NCI-H2196 (cell line): ENCODE results near the gene BEAN1.

ENCODE experiments used
- DNase-seq: peaks from one replicate; lab custom pipeline; 2025; ENCODE audit not compliant: unreplicated experiment; lab: John Stamatoyannopoulos, UW

Gene BEAN1

DNA sequence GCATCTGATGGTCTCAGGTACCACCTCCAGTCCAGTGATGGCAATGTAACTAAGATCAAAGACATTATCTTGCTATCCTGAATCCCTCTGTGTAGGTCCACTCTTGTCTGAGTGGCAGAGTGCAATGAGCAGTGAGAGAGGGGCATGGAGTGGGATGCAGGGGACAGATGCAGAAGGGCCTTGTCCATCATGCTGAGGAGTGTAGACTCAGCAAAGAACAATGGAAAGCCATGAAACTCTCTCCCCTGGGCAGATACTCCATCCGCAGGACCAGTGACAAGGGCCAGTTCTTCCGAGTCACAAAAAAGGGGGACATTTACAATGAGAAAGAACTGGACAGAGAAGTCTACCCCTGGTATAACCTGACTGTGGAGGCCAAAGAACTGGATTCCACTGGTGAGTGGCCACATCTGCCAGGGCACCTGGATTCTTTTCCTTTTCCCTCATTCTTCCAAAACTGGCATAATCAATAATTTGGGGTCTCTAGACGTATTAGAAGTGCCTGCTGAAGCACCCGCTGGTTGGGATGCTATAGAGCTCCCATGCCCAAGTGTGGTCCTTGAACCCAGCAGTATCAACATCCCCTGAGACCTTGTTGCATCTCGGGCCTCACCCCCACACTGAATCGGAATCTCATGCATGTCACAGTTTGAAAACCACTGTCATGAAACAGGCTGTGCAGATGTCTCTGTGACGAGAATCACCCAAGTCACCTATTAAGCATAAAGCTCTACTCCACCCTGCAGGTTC, 31.1 kb upstream of the BEAN1 start:
- no peak for DNase-seq

DNA sequence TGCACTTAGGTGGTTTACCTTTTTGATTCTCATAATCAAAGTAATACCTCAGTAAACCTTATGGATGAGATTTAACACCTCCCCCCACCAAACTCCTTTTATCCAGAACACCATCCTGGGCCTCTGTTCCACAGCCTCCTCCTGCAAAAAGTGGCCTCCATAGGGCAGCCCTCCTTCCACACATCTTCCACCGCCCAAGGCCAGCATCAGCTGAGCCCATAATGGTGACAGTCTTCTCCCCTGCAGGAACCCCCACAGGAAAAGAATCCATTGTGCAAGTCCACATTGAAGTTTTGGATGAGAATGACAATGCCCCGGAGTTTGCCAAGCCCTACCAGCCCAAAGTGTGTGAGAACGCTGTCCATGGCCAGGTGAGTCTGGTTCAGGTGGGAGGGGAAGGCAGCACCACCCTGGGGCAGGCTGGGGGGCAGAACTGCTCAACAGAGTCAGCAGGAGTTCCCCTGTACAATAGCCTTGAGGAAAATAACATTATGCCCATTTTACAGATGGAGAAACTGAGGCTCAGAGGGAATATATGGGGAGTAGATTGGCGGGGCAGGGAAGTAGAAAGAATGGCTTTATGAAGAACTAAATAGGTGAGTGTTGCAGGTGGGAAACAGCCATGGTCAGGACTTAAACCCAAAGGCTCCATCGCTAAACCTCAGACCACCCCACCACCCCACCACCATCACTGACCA, 29.2 kb upstream of the BEAN1 start:
- DNase-seq = no peak

DNA sequence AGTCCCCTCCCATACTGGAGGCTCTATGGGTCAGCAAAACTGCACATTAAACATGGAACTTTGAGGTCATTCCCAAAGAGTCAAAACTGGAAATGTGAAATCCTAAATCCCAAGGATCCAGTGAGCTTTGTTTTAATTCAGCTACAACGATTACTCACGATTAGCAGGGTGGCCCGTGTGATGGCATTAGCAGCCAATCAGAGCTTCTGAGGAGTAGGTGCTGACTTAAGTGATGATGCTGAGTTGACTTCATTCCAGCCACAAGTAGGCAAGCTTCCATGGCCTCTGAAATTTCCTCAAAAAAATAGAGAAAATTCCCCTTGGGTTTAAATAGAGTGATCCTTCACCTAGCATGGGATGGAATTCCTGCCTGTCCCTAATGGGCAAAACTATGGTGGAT, 28.1 kb upstream of the BEAN1 start:
- DNase-seq = no peak

DNA sequence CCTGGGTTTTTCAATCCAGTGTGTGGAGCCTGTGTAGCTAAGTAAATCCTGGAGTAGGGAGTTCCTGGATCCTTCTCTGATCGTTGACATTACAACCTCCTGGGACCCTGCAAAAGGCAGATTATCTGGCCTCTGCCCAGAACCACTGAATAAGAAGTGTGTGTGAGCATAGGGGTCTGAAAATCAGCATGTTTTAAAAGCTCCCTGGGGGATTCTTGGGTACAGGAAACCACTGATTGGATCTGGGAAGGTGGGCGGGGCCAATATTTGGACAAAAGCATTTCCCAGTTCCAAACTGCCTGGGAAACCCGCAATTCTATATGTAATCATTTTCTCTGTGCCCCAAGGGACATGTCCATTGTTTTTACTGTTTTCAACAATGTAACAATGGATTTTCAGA, 27.2 kb upstream of the BEAN1 start:
- no peak for DNase-seq

DNA sequence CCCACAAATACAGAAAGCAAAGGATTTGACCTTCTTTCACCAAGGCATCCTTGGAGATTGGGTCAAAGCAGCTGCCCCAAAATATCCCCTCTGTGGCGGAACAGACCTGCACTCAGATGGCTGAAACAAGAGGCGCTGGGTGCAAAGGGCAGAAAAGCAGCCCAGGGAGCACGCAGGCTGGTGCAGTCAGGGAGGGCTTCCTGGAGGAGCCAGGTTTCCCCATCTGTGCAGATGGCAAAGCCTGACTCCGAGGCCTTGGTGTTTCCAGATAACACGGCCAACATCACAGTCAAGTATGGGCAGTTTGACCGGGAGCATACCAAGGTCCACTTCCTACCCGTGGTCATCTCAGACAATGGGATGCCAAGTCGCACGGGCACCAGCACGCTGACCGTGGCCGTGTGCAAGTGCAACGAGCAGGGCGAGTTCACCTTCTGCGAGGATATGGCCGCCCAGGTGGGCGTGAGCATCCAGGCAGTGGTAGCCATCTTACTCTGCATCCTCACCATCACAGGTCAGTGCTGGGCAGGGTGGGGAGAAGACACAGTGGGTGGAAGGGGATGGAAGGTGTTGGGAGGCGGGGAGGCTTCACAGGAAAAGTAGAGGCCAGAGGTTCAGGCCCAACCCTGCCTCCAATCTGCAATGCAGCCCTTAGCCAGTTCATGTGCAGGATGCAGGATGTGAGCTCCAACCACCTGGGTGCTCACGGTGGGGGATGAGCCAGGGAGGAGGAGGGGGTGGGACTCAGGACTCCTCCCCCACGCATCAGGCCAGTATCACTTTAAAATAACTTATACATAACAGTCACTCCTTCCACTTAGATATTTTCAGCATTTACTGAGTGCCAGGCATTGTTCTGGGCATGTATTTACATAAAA, 26.4 kb upstream of the BEAN1 start:
- DNase-seq = no peak

DNA sequence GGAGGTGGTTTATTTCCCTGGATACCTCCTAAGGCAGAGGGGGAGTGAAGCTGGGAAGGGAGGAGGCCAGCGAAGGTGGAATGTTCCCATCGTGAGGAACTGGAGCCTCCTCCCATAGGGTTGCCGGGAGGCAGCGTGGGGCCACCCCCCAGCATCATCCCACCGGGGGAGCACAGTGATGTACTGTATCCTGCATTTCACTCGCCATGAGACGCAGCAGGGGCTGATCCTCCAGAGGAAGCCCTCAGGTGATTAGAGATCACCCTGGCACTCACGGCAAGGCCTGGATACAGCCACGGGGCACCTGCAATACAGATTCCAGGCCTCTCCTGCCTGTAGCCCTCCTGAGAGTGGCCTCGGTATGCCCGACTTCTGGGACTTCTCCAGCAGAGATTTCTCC, 25.5 kb upstream of the BEAN1 start:
- no peak for DNase-seq

DNA sequence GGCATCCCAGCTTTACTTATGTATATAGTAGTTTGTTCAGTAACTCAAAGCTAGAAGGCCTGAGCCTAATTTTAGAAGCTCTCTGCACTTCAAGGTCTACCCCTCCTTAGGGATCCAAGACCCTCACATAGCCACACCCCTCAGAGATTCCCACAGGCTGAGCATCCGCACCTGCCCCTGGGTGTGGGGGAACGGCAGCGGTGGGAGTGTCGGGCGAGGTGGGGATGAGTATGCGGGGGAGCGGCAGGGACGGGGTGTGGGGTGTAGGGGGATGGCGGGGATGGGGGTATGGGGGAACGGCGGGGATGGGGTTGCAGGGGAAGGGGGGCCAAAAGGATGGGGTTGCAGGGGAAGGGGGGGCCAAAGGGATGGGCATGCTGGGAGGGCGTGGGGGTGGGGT, 24.9 kb upstream of the BEAN1 start:
- DNase-seq = no peak

DNA sequence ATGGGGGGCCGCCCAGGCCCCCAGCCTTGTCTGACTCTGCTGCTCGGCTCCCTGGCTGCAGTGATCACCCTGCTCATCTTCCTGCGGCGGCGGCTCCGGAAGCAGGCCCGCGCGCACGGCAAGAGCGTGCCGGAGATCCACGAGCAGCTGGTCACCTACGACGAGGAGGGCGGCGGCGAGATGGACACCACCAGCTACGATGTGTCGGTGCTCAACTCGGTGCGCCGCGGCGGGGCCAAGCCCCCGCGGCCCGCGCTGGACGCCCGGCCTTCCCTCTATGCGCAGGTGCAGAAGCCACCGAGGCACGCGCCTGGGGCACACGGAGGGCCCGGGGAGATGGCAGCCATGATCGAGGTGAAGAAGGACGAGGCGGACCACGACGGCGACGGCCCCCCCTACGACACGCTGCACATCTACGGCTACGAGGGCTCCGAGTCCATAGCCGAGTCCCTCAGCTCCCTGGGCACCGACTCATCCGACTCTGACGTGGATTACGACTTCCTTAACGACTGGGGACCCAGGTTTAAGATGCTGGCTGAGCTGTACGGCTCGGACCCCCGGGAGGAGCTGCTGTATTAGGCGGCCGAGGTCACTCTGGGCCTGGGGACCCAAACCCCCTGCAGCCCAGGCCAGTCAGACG, 24.4 kb upstream of the BEAN1 start:
- DNase-seq = no peak

DNA sequence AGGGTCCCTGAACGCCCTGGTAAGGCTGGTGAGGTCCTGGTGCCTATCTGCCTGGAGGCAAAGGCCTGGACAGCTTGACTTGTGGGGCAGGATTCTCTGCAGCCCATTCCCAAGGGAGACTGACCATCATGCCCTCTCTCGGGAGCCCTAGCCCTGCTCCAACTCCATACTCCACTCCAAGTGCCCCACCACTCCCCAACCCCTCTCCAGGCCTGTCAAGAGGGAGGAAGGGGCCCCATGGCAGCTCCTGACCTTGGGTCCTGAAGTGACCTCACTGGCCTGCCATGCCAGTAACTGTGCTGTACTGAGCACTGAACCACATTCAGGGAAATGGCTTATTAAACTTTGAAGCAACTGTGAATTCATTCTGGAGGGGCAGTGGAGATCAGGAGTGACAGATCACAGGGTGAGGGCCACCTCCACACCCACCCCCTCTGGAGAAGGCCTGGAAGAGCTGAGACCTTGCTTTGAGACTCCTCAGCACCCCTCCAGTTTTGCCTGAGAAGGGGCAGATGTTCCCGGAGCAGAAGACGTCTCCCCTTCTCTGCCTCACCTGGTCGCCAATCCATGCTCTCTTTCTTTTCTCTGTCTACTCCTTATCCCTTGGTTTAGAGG, 23.5 kb upstream of the BEAN1 start:
- no peak for DNase-seq

DNA sequence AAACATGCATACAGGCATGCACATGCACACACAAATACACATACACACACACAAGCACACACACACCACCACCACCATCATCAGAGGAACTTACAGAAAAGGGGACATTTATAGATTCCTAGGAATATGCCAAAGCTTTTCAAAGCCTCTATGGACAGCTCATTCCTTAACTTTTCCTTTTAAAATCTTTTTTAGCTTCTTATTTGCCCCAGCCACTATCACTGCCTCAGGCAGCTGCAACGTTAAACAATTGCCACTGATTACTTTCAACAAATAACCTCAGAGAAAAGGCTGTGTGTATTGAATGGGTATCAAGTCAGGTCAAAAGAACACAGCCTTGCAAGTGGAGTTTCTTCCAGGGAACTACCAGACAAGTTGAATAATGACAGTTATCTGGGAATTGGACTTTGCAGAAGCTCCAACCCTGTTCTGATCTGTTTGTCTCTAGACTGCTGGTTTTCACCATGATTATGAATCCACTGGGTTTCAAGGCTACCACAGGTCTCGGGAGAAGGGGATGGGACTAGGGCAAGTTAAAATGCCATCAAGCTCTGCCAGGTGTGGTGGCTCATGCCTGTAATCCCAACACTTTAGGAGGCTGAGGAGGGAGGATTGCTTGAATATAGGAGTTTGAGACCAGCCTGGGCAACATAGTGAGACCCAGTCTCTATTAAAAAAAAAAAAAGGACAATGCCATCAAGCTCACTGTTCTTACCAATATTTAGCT, 21.9 kb upstream of the BEAN1 start:
- DNase-seq = no peak

DNA sequence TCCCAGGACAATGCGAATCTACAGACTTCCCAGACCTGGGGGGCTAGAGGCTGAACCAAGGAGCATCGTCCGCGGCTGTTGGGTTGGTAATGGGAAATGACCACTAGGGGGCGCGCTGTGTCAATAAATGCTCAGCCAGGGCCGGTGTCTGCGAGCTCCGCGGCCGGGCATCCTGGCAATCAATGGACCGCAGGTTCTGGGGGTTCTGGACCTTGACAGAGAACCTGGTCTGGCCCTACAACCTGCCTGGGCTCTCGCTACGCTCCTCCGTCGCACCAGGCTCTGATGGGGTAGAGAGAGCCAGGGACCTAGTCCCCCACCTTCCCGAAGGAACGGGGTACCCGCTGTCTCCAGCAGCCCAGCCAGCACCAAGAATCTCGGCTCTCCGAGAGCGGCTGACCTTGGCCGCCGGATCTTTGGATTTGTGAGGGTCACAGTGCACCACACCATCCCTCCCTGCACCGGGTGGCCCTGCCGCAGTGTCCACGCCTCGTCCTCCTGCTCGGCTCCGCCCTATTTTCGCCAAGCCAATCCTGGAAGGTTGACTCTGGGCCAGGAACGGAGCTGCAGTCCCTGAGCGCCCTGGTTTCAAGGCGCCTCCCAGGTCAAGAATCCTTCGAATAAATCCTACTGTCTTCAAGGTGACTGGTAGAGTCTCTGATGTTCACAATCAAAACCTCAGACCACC, 20.4 kb upstream of the BEAN1 start:
- DNase-seq = peak; percentile 53

DNA sequence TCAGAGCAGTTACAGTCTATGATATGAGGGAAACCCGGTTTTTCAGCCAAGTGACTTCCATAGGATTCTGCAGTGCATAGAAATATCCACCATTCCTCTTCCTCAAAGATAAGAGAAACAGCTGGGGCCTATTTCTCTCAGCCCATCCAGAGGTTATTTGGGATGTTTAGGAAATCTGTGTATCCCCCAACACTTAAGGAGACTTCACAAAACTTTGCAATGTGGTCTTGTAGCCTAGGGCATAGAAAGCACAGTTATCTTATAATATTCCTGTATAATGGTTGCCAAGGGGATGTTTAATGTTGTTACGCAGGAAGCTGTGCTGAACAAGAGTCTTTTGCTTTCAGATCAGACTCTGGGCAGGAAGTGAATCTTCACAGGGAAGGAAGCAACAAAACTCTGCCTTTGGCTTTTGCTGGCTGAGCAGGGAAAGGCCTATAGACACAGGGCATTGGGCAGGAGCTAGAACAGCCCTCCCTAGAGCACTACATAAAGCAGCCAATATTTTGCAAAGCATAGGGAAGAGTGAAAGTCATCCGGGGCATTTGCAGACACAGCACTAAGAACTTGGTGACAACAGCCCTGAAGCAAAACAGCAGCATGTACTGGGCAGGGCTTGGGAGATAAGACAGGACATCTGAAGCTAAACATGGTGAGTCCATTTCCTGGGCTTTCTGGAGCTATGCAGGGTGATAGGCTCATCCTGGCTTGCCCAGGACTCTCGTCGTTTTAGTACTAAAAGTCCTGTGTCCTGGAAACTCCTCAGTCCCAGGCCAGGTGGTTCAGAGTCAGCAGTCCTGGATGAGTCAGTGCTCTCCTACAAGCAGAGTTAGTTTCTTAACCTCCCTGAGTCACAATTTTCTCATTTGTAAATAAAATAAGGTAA, 18.7 kb upstream of the BEAN1 start:
- no peak for DNase-seq

DNA sequence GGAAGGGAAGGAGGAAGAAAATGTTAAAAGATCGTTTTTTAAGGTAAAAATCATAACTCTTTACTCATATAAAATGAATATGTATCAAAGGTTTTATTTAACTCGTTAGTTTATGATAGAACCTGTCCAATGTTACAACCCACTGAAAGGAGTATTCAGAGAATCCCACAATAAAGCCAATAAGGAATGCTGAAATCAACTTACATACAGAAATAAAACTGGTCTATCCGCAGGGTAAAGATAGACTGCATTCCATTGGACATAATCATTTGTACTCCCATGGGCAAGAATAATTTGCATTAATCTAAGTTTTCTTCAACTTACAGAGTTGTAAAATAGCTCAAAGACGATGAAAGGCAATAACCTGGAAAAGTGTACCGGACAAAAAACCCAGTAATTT, 17.9 kb upstream of the BEAN1 start:
- DNase-seq = no peak

DNA sequence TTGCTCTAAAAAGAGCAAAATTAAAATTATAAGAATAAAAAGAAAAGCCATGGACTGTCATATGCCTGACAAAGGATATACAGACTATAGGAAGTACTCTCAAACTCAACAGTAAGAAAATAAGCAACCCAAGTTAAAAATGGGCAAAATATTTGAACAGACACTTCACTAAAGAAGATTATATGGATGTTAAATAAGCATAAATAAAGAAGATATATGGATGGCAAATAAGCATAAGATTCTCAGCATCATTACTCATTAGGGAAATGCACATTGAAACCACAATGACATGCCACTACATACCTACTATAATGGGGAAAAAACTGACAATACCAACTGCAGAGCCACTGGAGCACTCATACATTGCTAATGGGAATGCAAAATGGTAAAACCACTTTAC, 14.9 kb upstream of the BEAN1 start:
- DNase-seq = no peak

DNA sequence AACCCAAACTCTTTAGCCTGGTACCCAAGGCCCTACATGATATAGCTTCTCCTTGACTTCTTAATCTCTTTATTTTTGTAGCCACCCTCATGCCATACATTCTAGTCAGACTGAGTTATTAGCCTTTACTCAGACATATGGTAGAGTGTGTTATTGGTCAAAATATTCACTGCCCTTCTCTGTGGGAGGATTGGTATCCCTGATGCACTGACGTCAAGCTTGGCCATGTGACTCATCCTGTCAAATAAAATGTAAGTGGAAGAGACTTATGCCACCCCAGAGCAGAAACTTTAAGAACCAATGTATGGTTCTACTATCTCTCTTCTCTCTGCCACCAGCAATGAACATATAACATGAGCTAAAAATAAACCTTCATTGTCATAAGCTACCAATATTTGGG, 12.2 kb upstream of the BEAN1 start:
- no peak for DNase-seq

DNA sequence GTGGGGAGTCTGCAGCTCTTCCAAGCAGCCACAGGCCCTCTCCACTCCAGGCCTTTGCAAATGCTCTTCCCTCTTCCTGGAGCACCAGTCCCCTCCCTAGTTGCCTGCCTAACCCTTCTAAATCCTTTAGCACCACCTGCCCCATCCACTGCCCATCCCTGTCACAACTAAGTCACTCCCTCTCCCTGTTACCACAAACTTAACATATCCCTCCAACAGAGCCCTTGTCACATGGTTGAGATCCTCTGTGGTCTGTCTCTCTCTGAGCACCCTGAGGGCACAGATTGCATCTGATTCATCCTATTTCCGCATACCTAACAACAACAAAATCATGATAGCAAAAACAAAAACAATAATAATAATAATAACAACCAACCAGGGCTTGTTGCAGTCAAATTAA, 11.0 kb upstream of the BEAN1 start:
- no peak for DNase-seq

DNA sequence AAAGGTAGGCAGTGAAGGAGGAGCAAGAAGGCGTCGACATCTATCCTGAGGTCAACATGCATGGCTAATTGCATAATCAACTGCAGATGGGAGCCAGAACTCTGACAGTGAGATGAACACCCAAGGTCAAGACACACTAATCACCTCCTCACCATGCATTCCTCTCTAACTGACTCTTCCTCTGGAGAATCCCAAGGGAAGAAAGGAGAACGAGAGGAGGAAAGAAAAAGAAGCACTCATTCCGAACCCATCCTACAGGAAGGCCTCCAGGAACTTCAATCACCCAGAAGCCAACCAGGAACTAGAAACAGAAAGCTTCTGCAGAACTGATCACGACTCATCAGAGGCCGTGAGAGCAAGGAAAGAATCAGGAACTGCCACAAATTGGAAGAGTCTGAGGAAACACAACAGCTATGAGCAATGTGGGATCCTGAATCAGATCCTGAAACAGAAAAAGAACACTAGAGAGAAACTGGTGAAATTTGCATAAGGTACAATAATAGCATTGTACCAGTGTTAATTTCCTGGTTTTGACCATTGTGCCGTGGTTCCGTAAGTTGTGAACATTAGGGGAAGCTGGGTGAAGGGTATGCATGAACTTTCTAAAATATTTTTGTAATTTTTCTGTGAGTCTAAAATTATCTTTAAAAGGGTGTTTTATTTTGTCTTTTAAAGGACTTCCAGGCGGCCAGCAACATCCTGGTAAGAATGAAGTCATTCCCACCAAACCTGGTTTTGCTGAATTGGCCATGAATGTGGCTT, 10.0 kb upstream of the BEAN1 start:
- no peak for DNase-seq
